WTC11 (cell line): ENCODE results near the gene A4GNT. TPM values are rescaled to one million over a fixed set of nuclear protein-coding genes. Genes with fewer than 3 reads are reported as not detected.

ENCODE experiments used
- ATAC-seq: fragments of 200-7000 bp; cut with Tn5 transposase; 2 replicates; pipeline ENCODE4 v1.10.0; 2021; ENCODE audit warnings: mild to moderate bottlenecking, moderate library complexity
- CTCF ChIA-PET: fragments of 300-600 bp; sonication (Branson Sonifier 250); formaldehyde crosslinking; loops from one replicate; lab custom pipeline; 2021; ENCODE audit warnings: antibody characterized with exemption; lab: Charles Lee
- POLR2A ChIA-PET: fragments of 350-600 bp; sonication (Branson Sonifier 250); formaldehyde crosslinking; loops from one replicate; lab custom pipeline; 2021; ENCODE audit warnings: antibody characterized with exemption; lab: Charles Lee
- DNase-seq: peaks from one replicate; pipeline ENCODE4 v3.0.0; 2021; ENCODE audit warnings: low spot score
- H3K27ac Mint-ChIP-seq: 2 replicates; pipeline ENCODE4 v1.8.0; 2021; ENCODE audit warnings: mixed read lengths
- H3K27me3 Mint-ChIP-seq: 2 replicates; pipeline ENCODE4 v1.8.0; 2021; ENCODE audit warnings: low read depth, mild to moderate bottlenecking, moderate library complexity, mixed read lengths
- H3K36me3 Mint-ChIP-seq: 2 replicates; pipeline ENCODE4 v1.8.0; 2021; ENCODE audit warnings: mixed read lengths
- H3K4me1 Mint-ChIP-seq: 2 replicates; pipeline ENCODE4 v1.8.0; 2022; ENCODE audit warnings: mixed read lengths
- H3K4me3 Mint-ChIP-seq: 2 replicates; pipeline ENCODE4 v1.8.0; 2021; ENCODE audit warnings: mild to moderate bottlenecking, moderate library complexity, mixed read lengths
- H3K9me3 Mint-ChIP-seq: 2 replicates; pipeline ENCODE4 v1.8.0; 2021; ENCODE audit warnings: mixed read lengths
- ARID4B ChIP-seq: sonication (generic); formaldehyde crosslinking; IDR thresholded peaks from 2 replicates; pipeline ENCODE4 v1.8.0; 2023; ENCODE audit warnings: missing genetic modification reagents, mild to moderate bottlenecking, borderline replicate concordance
- ATF3 ChIP-seq: sonication (generic); formaldehyde crosslinking; conservative IDR thresholded peaks from 2 replicates; pipeline ENCODE4 v1.8.1; 2022; ENCODE audit warnings: mild to moderate bottlenecking, missing genetic modification reagents
- ELF4 ChIP-seq: sonication (generic); formaldehyde crosslinking; IDR thresholded peaks from 2 replicates; pipeline ENCODE4 v1.8.1; 2022; ENCODE audit warnings: low read depth, mild to moderate bottlenecking, moderate library complexity, missing genetic modification reagents
- ERG ChIP-seq: fragments of 250-450 bp; sonication (Bioruptor Pico); IDR thresholded peaks from 2 replicates; pipeline ENCODE4 v1.8.0; 2021; ENCODE audit warnings: mild to moderate bottlenecking
- FOXK1 ChIP-seq: sonication (generic); formaldehyde crosslinking; IDR thresholded peaks from 2 replicates; pipeline ENCODE4 v1.8.0; 2022; ENCODE audit warnings: mild to moderate bottlenecking, moderate library complexity, missing genetic modification reagents
- GABPB1 ChIP-seq: sonication (generic); formaldehyde crosslinking; IDR thresholded peaks from 2 replicates; pipeline ENCODE4 v1.8.1; 2023; ENCODE audit warnings: mild to moderate bottlenecking, missing genetic modification reagents
- IRF2 ChIP-seq: sonication (generic); formaldehyde crosslinking; IDR thresholded peaks from 2 replicates; pipeline ENCODE4 v1.8.0; 2022; ENCODE audit warnings: low read depth, missing genetic modification reagents, borderline replicate concordance
- JUN ChIP-seq: sonication (generic); formaldehyde crosslinking; IDR thresholded peaks from 2 replicates; pipeline ENCODE4 v1.8.0; 2023; ENCODE audit warnings: mild to moderate bottlenecking, missing genetic modification reagents
- OVOL2 ChIP-seq: fragments of 250-450 bp; sonication (Bioruptor Pico); IDR thresholded peaks from 2 replicates; pipeline ENCODE4 v1.9.0; 2021; ENCODE audit warnings: mild to moderate bottlenecking, borderline replicate concordance
- STAT6 ChIP-seq: sonication (generic); formaldehyde crosslinking; conservative IDR thresholded peaks from 2 replicates; pipeline ENCODE4 v1.8.1; 2023; ENCODE audit warnings: mild to moderate bottlenecking, low read depth, missing genetic modification reagents, moderate library complexity
- USF2 ChIP-seq: sonication (generic); formaldehyde crosslinking; IDR thresholded peaks from 2 replicates; pipeline ENCODE4 v1.8.1; 2023; ENCODE audit warnings: mild to moderate bottlenecking, missing genetic modification reagents, moderate library complexity
- ZNF219 ChIP-seq: sonication (generic); formaldehyde crosslinking; IDR thresholded peaks from 2 replicates; pipeline ENCODE4 v1.8.0; 2023; ENCODE audit warnings: missing genetic modification reagents, mild to moderate bottlenecking, borderline replicate concordance
- ZNF232 ChIP-seq: sonication (generic); formaldehyde crosslinking; IDR thresholded peaks from 2 replicates; pipeline ENCODE4 v1.8.0; 2022; ENCODE audit warnings: mild to moderate bottlenecking, missing genetic modification reagents
- ZNF317 ChIP-seq: sonication (generic); formaldehyde crosslinking; IDR thresholded peaks from 2 replicates; pipeline ENCODE4 v1.8.1; 2023; ENCODE audit warnings: low read depth, mild to moderate bottlenecking, moderate library complexity, missing genetic modification reagents, borderline replicate concordance
- total RNA-seq: library from RNA; stranded (reverse); gene quantifications from 3 replicates; pipeline ENCODE4 v1.2.3, GENCODE V29; 2021

The A4GNT gene
- total RNA-seq, 1 experiment from 2014 or later, result not detected

- Mint-ChIP-seq H3K36me3 (peaks cover 37% of the 10 kb centered on the region), H3K9me3 (no peaks in the 10 kb centered on the region), H3K4me1 (0 out of 2 replicates have a peak, but pooled peaks cover 5% of the 10 kb centered on the region), H3K27ac (no peak overlapping the region), H3K27me3 (no peaks in the 10 kb centered on the region), H3K4me3 (no peak overlapping the region)
- CTCF ChIA-PET, result no interaction called here
- ATAC-seq (no peak), DNase-seq (no peak)
- TF ChIP-seq ERG (CRISPR knock-in tag) (no peak), USF2 (CRISPR knock-in tag) (no peak), ARID4B (CRISPR knock-in tag) (no peak), STAT6 (CRISPR knock-in tag) (no peak), ZNF317 (CRISPR knock-in tag) (no peak)
- POLR2A ChIA-PET, result no interaction called here
Observed at GRCh38 chr3:138084196-138084595, 48.0 kb downstream of the A4GNT start.

- Mint-ChIP-seq H3K9me3 (no peaks in the 10 kb centered on the region), H3K27ac (no peak overlapping the region), H3K4me3 (no peak overlapping the region), H3K4me1 (0 out of 2 replicates have a peak, but pooled peaks cover 5% of the 10 kb centered on the region), H3K27me3 (no peaks in the 10 kb centered on the region)
- ATAC-seq, result no peak
- TF ChIP-seq GABPB1 (no peak), ZNF219 (no peak), ATF3 (CRISPR knock-in tag) (no peak), ZNF232 (CRISPR knock-in tag) (no peak), OVOL2 (no peak), ELF4 (CRISPR knock-in tag) (no peak), IRF2 (no peak), FOXK1 (CRISPR knock-in tag) (no peak), JUN (no peak)
- TF ChIP-seq, all 79 proteins: peak for 0
- DNase-seq, result no peak
- ChIA-PET POLR2A (no interaction called here), CTCF (interaction anchor here (0.9 to 1.2 kb wide), 2 partner anchors 10 to 33 kb away, joined by 3 to 4 read pairs; partner anchors contain the start of gene DZIP1L)
- peaks cover 29% of the 10 kb centered on the region for H3K36me3 Mint-ChIP-seq
Observed at GRCh38 chr3:138082992-138083386, 49.2 kb downstream of the A4GNT start.
